NB4 (cell line): ENCODE measurements around the gene TSEN34.

Experiments used
- DNase-seq: peaks from one replicate; pipeline ENCODE4 v3.0.0; 2010; ENCODE audit warnings: low read depth
- H3K4me3 ChIP-seq: one replicate; pipeline ENCODE4 v1.5.1; 2011; ENCODE audit warnings: mild to moderate bottlenecking, low read depth, low read length, moderate library complexity
- CTCF ChIP-seq: IDR thresholded peaks from one replicate; pipeline ENCODE4 v1.5.1; 2012; ENCODE audit warnings: low read depth, low read length
- MAX ChIP-seq: IDR thresholded peaks from 2 replicates; pipeline ENCODE4 v1.6.1; 2011; ENCODE audit warnings: low read depth, low read length
- MYC ChIP-seq: IDR thresholded peaks from 2 replicates; pipeline ENCODE4 v1.6.1; 2011; ENCODE audit warnings: low read depth, low read length
- POLR2A ChIP-seq: IDR thresholded peaks from 2 replicates; pipeline ENCODE4 v1.6.1; 2011; ENCODE audit warnings: mild to moderate bottlenecking; ENCODE audit not compliant: insufficient read length; ENCODE audit errors: extremely low read depth

Gene TSEN34

GRCh38 chr19:54159352-54160181, 31.5 kb upstream of the TSEN34 start, which contains the start of gene LENG1:
TSS of gene LENG1 (minus strand) at chr19:54159721. CDS start at chr19:54159695, 26 bp downstream.
- peak; percentile 99 for DNase-seq
- TF ChIP-seq MAX (peak; percentile 28), POLR2A (peak; percentile 72), CTCF (no peak), MYC (peak; percentile 53; the same call in 1 of the 2 replicates)
- H3K4me3 ChIP-seq = peak within 1 kb of the TSS; percentile 78

GRCh38 chr19:54160182-54160811, 30.8 kb upstream of the TSEN34 start:
- TF ChIP-seq MYC (no peak), POLR2A (no peak), MAX (no peak), CTCF (no peak)
- H3K4me3 ChIP-seq = peak overlapping the region; percentile 74
- DNase-seq = peak; percentile 21

GRCh38 chr19:54160854-54161253, 30.3 kb upstream of the TSEN34 start:
- peak overlapping the region; percentile 74 for H3K4me3 ChIP-seq
- DNase-seq = no peak
- TF ChIP-seq POLR2A (no peak), MYC (no peak), CTCF (no peak), MAX (no peak)

- TF ChIP-seq POLR2A (no peak), MAX (no peak; the same call in 1 of the 2 replicates), MYC (no peak), CTCF (no peak)
- peak overlapping the region; percentile 21 for H3K4me3 ChIP-seq
- DNase-seq = peak; percentile 89
Measured at GRCh38 chr19:54162241-54162805, 28.8 kb upstream of the TSEN34 start.

GRCh38 chr19:54162884-54163283, 28.2 kb upstream of the TSEN34 start:
- H3K4me3 ChIP-seq = peak overlapping the region; percentile 21
- TF ChIP-seq MYC (no peak), CTCF (no peak), MAX (no peak), POLR2A (no peak)
- DNase-seq = no peak
